GM18520 (cell line): ENCODE measurements around the gene SSBP2.
"Not testable (repeated sequence)": the region's sequence is repeated elsewhere in the genome, so short reads cannot be mapped to it uniquely, and the experiment has no call there.

ENCODE experiments used
- ATAC-seq: cut with Tn5 transposase; IDR thresholded peaks from one replicate; pipeline ENCODE4 v1.9.1; 2021; ENCODE audit not compliant: unreplicated experiment

The SSBP2 gene

DNA sequence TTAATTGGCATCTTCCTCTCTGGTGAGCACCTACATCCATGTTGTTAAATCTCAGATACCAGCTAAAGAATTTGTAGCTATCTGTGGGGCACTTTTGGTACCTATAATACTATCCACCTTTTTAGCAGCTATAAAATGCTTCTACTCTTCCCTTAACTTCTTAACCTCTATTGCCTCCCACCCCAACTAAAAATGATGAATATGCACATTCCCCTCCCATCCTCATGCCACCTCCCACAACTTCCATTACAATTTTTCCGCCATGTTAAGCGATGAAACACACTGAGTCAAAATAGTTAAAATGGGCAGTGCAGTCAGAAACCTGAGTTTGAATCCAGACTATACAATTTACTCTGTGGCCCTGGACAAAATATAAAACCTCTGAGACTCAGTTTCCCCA, 10.1 kb downstream of the SSBP2 start:
- ATAC-seq, result no peak

DNA sequence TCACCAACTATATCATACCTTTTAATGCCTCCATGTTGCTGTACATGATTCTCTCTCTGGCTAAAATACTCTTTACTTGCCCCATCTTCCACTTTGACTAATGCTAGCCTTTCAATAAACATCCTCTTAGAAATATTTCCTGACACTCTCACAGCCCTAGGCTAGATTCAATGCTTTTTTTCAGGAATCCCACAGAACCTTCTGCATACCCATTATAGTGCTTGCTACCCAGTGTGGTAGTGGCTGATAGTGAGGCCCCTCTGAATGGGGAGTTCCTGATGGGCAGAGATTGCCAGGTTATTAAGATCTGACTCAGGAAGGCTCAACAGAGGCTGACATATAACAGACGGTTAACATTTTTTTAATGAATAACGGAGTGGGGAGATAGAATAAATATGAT, 11.6 kb downstream of the SSBP2 start:
- ATAC-seq, result no peak

DNA sequence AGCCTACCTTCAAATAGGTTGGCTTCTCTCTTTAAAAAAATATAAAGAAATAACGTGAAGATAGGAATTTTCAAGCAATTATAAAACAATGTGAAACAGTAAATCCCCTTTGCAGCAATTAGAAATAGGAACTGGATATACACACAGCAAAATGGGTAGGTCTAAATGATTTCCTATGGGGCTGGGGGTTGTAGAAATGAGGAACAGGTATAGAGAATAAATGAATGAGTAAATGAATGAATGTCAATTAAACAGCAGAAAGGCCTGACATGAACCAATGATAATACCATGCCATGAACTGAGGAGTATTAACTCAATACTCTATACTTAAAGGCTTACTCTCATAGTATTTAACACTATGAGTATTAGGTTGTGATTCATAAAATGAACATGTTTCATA, 21.6 kb downstream of the SSBP2 start:
- ATAC-seq, result no peak

GRCh38 chr5:81728301-81728700, 22.6 kb downstream of the SSBP2 start:
- ATAC-seq, result no peak

- ATAC-seq, result no peak
These were observed 24.6 kb downstream of the SSBP2 start for GRCh38 chr5:81726297-81726696.

DNA sequence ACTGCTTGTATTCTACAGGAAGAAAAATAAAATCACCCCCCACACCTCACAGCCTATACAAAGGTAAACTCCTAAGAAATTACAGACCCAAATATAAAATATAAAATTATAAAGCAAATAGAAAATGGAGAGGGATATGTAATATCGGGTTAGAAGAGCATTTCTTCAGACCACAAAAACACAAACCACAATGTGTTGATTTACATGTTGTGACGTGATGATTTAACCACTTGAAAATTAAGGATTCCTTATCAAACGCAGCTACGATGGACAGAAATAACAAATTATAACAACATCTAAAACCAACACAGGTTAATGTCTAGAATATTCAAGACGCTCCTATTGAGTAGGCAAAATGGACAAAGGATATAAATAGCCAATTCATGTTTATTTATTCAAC, 26.3 kb downstream of the SSBP2 start:
- no peak for ATAC-seq

DNA sequence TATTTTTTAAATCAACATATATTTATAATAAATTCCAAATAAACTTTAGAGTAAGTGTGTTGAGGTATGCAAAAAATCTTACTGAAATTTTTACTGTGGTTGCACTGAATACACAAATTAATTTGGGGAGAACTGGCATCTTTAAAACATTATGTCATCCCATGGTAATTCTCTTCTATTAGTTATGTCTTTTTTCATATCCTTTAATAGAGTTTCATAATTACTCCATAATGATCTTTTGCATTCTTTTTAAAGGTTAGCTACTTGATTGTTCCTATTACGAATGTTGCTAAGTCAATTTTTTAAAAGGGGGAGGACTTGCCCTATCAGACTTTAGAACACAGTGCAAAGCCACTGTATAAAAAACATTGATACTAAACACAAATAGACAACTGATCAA, 26.8 kb downstream of the SSBP2 start:
- no peak for ATAC-seq

DNA sequence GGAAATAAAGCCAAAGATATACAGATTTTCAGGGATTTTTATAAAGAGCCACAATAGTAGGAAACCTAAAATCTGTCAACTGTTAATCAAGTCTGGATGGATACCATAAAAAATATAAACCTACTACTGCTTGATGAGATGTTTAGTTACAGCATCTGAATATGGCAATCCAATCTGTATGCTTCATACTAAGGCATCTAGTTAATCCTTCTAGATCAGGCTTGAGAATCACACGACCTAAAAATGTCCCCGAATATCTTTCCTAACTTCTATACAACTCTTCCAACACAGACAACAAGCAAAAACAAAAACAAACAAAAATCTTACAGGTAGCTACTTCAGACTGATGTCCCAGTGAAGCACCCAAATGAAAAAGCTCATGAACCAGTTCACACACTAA, 29.8 kb downstream of the SSBP2 start:
- no peak for ATAC-seq

DNA sequence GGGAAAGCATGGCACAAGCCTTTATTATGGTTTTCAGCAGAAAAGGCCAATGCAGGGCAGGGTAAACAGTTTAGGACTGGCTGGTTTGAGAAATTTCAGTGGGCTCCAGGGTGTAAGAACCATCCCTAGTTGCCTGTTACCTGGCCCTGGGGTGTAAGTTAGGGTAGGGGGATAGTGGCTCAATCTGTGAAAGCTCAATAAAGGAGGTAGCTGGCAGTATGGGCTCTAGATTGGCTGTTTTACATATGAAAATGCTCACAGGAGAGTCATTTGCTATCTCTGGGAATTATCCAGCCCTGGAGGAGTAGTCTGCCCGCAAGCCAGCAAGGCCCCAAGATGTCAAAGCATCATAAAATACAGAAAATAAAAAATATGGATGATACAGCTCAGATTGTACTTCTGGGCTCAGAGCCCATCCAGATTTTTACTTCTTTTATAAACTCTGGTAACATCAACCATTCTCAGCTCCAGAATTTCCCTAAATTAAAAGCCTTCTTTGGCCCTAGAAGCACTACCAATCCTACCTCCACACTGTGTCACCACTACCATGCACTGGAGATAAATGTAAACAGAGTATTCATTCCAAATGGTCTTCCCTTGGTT, 31.1 kb downstream of the SSBP2 start:
- ATAC-seq, result no peak

DNA sequence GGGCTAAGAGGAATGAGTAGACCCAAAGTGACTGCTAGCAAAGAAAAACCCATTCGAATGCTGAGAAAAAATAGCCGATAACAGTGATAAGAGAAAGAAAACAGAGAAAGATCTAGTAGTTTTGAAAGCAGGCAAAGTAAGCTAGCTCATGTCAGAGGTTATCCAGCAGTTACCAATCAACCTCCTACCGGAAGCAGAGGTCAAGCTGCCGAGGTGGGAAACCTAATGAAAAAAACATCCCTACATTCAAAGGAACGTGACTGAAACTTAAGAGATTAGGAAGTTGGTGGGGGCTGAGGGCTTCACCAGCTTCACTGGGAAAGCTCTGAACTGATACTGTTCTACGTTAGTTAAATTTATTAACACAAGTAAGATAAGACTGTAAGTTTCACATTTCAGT, 32.6 kb downstream of the SSBP2 start:
- ATAC-seq, result no peak

- ATAC-seq, result no peak
These were observed 33.0 kb downstream of the SSBP2 start for GRCh38 chr5:81717860-81718259.

GRCh38 chr5:81717226-81717625, 33.7 kb downstream of the SSBP2 start:
- ATAC-seq, result no peak

DNA sequence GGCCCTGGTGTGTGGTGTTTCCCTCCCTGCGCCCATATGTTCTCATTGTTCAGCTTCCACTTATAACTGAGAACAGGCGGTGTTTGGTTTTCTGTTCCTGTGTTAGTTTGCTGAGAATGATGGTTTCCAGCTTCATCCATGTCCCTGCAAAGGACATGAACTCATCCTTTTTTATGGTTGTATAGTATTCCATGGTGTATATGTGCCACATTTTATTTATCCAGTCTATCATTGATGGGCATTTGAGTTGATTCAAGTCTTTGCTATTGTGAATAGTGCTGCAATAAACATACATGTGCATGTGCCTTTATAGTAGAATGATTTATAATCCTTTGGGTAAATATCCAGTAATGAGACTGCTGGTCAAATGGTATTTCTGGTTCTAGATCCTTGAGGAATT, 36.8 kb downstream of the SSBP2 start:
- ATAC-seq, result not testable (repeated sequence)

DNA sequence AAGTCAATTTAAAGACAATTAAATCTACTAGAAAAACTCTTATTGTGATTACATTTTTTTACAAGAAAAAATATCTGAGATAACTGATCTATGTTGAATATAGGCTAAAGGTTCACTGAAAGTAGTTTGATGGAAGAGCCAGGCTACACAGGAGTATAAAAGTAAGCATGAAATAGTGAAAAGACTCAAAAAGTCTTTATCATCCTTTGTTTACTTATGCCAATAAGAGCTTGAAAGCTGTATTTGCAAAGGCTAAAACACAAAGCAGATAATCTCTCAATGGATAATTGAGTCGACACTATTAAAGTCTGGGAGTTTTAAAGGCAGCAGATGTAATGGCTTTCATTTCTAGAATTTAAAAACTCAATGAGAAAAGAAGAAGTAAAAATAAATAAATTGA, 42.0 kb downstream of the SSBP2 start:
- no peak for ATAC-seq

GRCh38 chr5:81703840-81704239, 47.1 kb downstream of the SSBP2 start:
- no peak for ATAC-seq

GRCh38 chr5:81700166-81700565, 50.7 kb downstream of the SSBP2 start:
- no peak for ATAC-seq

GRCh38 chr5:81698813-81699212, 52.1 kb downstream of the SSBP2 start:
- no peak for ATAC-seq

DNA sequence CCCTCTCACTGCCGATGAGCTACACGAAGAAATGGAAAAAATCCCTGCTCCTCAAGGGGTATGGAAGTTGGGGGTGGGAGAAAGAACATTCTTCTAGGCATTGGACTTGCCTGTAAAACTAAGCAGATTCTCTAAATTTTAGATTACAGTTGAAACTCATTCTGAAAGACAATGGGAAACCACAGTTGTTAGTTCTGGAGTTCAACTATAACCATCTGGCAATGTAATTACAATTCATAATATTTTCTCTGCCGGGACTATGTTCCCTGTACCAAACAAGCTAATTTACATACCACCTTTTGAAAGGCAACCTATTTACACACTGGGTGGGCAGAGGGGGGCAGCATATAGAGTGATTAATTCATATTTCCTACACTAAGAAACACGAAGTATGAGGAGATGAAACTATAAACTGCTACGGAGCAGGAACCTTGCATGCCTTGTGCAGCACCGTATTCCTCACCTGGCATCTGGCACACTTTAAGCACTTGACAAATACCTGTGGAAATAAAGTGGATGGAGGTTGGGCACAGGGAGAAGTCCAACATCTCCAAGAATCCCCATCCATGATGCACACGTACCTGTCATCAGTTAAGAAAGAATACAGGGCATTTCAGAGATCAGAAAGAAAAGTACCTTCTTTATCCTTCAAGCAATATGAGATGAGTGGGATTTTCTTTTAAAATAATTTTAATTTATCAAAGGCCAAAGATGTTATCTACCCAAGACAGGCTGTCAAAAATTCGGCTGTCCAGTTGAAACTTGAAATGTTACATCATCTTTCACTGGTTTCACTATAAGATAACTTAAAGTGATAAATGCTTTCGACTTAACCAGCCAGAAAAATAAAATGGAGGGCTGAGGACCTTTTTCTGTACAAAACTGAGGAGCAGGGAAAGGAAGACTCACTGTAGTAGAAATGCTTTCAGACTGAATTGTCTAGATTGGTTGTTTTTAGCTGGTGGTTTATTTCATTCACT, 54.2 kb downstream of the SSBP2 start:
- ATAC-seq, result no peak

GRCh38 chr5:81694726-81695125, 56.2 kb downstream of the SSBP2 start:
- ATAC-seq, result no peak

GRCh38 chr5:81688215-81688614, 62.7 kb downstream of the SSBP2 start:
- ATAC-seq, result no peak

DNA sequence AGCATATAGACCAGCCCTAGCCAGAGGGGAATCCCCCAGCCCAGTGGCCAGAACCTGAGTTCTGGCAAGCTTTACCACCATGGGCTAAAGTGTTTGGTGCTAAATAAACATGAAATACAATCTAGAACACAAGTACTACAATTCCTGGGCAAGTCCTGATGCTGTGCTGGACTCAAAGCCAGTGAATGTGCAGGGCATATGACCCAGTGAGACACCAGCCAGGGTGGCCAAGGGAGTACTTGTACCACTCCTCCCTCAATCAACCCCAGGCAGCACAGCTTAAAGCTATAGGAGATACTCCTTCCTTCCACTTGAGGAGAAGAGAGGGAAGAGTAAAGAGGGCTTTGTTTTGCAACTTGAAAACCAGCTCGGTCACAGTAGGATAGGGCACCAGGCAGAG, 63.6 kb downstream of the SSBP2 start:
- ATAC-seq, result no peak

DNA sequence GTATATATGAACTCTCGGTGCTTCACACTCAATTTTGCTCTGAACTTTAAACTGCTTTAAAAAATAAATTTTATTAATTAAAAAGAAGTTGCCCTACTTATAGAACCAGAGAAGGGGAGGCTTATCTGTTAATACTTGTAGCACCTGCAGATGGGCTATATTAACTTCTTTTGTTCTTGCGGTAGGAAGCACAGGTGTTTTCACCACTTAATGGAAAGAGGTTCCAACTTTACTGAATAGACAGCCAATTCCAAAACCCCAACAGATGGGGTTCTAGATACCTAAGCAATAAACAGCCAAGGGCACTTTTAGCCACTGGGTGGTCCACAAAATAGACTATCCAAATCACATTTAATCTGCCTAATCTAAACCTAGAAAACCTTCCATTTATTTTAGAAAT, 65.4 kb downstream of the SSBP2 start:
- no peak for ATAC-seq

GRCh38 chr5:81679885-81680284, 71.0 kb downstream of the SSBP2 start:
- ATAC-seq, result no peak
